ENCODE data around the gene RTEL1.

Gene RTEL1

DNA sequence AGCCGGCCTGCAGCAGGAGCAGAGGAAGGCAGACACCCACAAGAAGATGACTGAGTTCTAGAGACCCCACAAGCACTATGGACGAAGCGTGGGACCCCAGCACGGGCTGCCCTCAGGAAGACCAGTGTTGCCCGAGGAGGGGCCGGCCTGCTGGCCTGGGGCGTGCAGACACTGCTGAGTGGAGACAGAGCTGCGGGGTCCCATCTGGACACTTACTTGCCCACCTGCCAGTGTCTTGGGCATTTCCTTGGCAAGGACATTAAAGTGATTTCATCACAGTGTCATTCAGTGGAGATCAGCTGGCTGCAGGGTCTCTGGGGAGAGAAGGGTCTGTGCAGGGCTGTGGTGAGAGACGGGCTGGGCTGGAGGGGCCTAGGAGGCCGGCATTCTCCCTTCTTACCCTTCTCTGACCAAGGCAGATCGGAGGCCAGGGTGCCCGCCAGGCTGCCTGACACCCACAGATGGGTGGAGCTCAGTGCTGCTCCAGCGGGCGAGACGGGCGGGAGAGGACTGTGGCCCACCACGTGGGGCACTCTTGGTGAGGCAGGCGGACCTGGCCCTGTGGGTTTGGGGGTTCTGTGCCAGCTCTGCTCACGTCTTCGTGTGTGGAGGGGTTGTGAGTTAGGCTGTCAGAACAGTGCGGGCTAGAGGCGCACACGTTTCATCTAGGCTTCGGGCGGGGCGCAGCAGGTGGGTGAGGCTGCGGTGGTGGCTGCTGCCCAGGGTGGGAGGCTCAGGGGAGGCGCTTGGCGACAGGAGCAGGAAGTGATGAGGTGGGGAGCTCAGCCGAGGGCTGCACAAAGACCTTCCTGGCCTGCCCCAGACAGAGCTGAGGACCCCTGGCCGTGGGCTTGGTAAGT lies 78.0 kb downstream of the RTEL1 start, which contains the start of gene LIME1:
LIME1 (plus strand) TSS at position 806 of the 860 bp plus-strand sequence. CDS start 886 bp downstream, outside the sequence.
- H3K27me3 ChIP-seq (ENCODE audit: control insufficient read depth, low read length), result no peaks in the 10 kb centered on the region
- TF ChIP-seq EZH2phosphoT487 (IDR thresholded peaks at IDR 0.05; ENCODE audit: borderline replicate concordance, low read length), result no peak
- TF ChIP-seq, protein P1, sequence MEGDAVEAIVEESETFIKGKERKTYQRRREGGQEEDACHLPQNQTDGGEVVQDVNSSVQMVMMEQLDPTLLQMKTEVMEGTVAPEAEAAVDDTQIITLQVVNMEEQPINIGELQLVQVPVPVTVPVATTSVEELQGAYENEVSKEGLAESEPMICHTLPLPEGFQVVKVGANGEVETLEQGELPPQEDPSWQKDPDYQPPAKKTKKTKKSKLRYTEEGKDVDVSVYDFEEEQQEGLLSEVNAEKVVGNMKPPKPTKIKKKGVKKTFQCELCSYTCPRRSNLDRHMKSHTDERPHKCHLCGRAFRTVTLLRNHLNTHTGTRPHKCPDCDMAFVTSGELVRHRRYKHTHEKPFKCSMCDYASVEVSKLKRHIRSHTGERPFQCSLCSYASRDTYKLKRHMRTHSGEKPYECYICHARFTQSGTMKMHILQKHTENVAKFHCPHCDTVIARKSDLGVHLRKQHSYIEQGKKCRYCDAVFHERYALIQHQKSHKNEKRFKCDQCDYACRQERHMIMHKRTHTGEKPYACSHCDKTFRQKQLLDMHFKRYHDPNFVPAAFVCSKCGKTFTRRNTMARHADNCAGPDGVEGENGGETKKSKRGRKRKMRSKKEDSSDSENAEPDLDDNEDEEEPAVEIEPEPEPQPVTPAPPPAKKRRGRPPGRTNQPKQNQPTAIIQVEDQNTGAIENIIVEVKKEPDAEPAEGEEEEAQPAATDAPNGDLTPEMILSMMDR (IDR thresholded peaks at IDR 0.05; ENCODE audit: low read depth, low read length, poor library complexity, severe bottlenecking), result no peak
- no peaks in the 10 kb centered on the region for H4K20me1 ChIP-seq (ENCODE audit: control insufficient read depth, insufficient read depth, low read depth, low read length)
- no peak within 1 kb of the TSS for H3K27ac ChIP-seq (ENCODE audit: low read depth, low read length)
- H3K9me2 ChIP-seq (replicated peaks; ENCODE audit: control insufficient read depth, low read length), result no peaks in the 10 kb centered on the region
- H3K4me2 ChIP-seq (ENCODE audit: low read length), result peak within 1 kb of the TSS; percentile 43
- H3F3A ChIP-seq (ENCODE audit: control insufficient read depth, insufficient read depth), result peaks cover 7% of the 10 kb centered on the region; the same call in 1 of the 2 replicates
- peak within 1 kb of the TSS; percentile 16; the same call in 1 of the 2 replicates for H3K4me3 ChIP-seq (ENCODE audit: low read length)
- no peaks in the 10 kb centered on the region; the same call in 1 of the 2 replicates for H3K9me3 ChIP-seq (ENCODE audit: control insufficient read depth, insufficient read depth, low read length)
- H3K36me3 ChIP-seq (ENCODE audit: control insufficient read depth, low read length), result peaks cover 33% of the 10 kb centered on the region
- peaks cover 44% of the 10 kb centered on the region for H3K4me1 ChIP-seq (ENCODE audit: control insufficient read depth, low read length)
- H3K79me2 ChIP-seq (ENCODE audit: control insufficient read depth, low read length), result peaks cover 17% of the 10 kb centered on the region

DNA sequence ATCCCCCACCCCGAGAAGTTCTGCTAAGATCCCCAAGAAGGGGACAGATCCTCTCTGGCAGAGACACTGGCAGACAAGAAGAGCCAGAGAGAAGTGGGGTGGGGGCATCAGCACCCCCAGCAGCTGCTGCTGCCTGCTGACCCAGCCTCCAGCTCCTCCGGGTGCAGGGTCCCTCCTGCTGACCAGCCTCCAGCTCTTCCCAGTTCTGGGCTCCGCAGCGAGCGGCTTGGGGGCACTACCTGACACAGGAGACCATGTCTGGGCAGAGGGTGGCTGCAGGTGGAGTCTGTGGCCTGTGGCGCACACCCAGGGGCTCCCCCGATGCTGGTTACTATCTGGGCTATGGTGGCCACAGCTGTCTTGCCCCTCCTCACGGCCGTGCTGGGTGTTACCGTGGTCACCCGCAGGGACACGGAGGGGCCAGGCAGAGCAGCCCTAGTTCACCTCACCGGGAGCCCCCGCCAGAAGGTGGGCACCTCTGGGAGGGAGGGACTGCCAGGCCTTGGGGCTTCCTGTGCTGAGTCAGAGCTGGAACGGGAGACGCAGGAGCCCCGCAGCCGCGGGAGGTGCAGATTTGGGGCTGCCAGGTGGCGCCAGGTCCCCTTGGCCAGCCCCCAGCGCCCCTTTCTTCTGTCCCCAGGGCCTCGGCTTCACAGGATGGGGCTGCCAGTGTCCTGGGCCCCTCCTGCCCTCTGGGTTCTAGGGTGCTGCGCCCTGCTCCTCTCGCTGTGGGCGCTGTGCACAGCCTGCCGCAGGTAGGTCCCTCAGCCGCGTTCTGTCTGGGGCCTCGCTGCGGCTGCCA lies 79.0 kb downstream of the RTEL1 start:
- peaks cover 8% of the 10 kb centered on the region; the same call in 1 of the 2 replicates for H3K79me2 ChIP-seq (ENCODE audit: control insufficient read depth, low read length)
- no peak for TF ChIP-seq EZH2phosphoT487 (IDR thresholded peaks at IDR 0.05; ENCODE audit: borderline replicate concordance, low read length)
- TF ChIP-seq, protein P1 (IDR thresholded peaks at IDR 0.05; ENCODE audit: low read depth, low read length, poor library complexity, severe bottlenecking), result no peak
- H3K4me3 ChIP-seq (ENCODE audit: low read length), result peak overlapping the region; percentile 16; the same call in 1 of the 2 replicates
- no peaks in the 10 kb centered on the region for H3K27me3 ChIP-seq (ENCODE audit: control insufficient read depth, low read length)
- H3K36me3 ChIP-seq (ENCODE audit: control insufficient read depth, low read length), result peaks cover 24% of the 10 kb centered on the region; the same call in 1 of the 2 replicates
- peaks cover 42% of the 10 kb centered on the region for H3K4me1 ChIP-seq (ENCODE audit: control insufficient read depth, low read length)
- H3F3A ChIP-seq (ENCODE audit: control insufficient read depth, insufficient read depth), result peaks cover 2% of the 10 kb centered on the region; the same call in 1 of the 2 replicates
- no peak overlapping the region for H3K27ac ChIP-seq (ENCODE audit: low read depth, low read length)
- H3K9me3 ChIP-seq (ENCODE audit: control insufficient read depth, insufficient read depth, low read length), result no peaks in the 10 kb centered on the region; the same call in 1 of the 2 replicates
- no peaks in the 10 kb centered on the region for H4K20me1 ChIP-seq (ENCODE audit: control insufficient read depth, insufficient read depth, low read depth, low read length)
- H3K4me2 ChIP-seq (ENCODE audit: low read length), result peak overlapping the region; percentile 43
- no peaks in the 10 kb centered on the region for H3K9me2 ChIP-seq (replicated peaks; ENCODE audit: control insufficient read depth, low read length)

DNA sequence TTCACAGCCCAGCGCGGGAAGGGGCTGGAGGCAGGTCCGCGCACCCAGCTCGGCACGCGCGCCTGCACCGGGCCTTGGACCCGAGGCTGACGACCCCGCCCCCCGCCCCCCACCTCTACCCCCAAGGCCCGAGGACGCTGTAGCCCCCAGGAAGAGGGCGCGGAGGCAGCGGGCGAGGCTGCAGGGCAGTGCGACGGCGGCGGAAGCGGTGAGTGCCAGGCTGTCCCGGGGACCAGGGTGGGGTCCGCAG lies 79.5 kb downstream of the RTEL1 start:
- no peaks in the 10 kb centered on the region for H3K9me2 ChIP-seq (replicated peaks; ENCODE audit: control insufficient read depth, low read length)
- H3K27ac ChIP-seq (ENCODE audit: low read depth, low read length), result no peak overlapping the region
- no peaks in the 10 kb centered on the region for H3K9me3 ChIP-seq (ENCODE audit: control insufficient read depth, insufficient read depth, low read length)
- H3K4me1 ChIP-seq (ENCODE audit: control insufficient read depth, low read length), result peaks cover 42% of the 10 kb centered on the region
- H3K36me3 ChIP-seq (ENCODE audit: control insufficient read depth, low read length), result peaks cover 23% of the 10 kb centered on the region; the same call in 1 of the 2 replicates
- no peaks in the 10 kb centered on the region for H3K27me3 ChIP-seq (ENCODE audit: control insufficient read depth, low read length)
- H4K20me1 ChIP-seq (ENCODE audit: control insufficient read depth, insufficient read depth, low read depth, low read length), result no peaks in the 10 kb centered on the region
- TF ChIP-seq EZH2phosphoT487 (IDR thresholded peaks at IDR 0.05; ENCODE audit: borderline replicate concordance, low read length), result no peak
- TF ChIP-seq, protein P1 (IDR thresholded peaks at IDR 0.05; ENCODE audit: low read depth, low read length, poor library complexity, severe bottlenecking), result no peak
- no peak overlapping the region; the same call in 1 of the 2 replicates for H3K4me3 ChIP-seq (ENCODE audit: low read length)
- H3F3A ChIP-seq (ENCODE audit: control insufficient read depth, insufficient read depth), result peaks cover 1% of the 10 kb centered on the region; the same call in 1 of the 2 replicates
- peaks cover 6% of the 10 kb centered on the region; the same call in 1 of the 2 replicates for H3K79me2 ChIP-seq (ENCODE audit: control insufficient read depth, low read length)
- H3K4me2 ChIP-seq (ENCODE audit: low read length), result peak overlapping the region; percentile 43

Measured in DOHH2 (cell line).